ENCODE data around the gene PITRM1.

DNA sequence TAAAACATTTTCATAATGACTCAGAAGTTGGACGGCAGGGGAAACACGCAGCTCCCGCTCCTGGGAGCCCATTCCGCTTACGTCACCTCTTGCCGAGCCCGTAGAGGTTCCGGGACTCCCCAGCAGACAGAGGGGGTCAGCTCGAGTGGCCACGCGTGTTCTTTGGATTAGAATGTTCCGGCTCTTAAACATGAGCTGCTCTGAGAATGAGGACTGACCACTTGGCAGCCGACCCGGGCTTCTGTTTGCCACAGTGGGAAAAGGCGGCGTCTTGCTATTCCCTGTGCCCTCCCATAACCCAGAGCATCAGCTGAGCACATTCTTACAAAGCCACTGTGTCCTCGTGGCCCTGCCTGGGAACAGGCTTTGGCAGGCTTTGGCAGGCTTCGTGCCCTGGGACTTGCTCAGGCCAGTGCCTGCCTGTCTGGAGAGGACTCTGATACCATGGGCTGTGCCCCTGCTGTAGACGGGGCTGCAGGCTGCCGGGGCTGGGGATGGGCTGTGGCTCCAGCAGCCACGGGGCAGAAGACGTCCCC is 65.1 kb downstream of the PITRM1 start:
- TF ChIP-seq, protein P1, sequence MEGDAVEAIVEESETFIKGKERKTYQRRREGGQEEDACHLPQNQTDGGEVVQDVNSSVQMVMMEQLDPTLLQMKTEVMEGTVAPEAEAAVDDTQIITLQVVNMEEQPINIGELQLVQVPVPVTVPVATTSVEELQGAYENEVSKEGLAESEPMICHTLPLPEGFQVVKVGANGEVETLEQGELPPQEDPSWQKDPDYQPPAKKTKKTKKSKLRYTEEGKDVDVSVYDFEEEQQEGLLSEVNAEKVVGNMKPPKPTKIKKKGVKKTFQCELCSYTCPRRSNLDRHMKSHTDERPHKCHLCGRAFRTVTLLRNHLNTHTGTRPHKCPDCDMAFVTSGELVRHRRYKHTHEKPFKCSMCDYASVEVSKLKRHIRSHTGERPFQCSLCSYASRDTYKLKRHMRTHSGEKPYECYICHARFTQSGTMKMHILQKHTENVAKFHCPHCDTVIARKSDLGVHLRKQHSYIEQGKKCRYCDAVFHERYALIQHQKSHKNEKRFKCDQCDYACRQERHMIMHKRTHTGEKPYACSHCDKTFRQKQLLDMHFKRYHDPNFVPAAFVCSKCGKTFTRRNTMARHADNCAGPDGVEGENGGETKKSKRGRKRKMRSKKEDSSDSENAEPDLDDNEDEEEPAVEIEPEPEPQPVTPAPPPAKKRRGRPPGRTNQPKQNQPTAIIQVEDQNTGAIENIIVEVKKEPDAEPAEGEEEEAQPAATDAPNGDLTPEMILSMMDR (IDR thresholded peaks at IDR 0.05) = no peak
- no peak for TF ChIP-seq FOXJ3 (CRISPR knock-in tag; IDR thresholded peaks at IDR 0.05)
- TF ChIP-seq POLR2AphosphoS5 (IDR thresholded peaks at IDR 0.05; ENCODE audit: low read depth, low read length) = peak; percentile 26; the same call in 1 of the 2 replicates
- no peak for TF ChIP-seq SIN3A (IDR thresholded peaks at IDR 0.05; ENCODE audit: borderline replicate concordance, low read depth, low read length)
- TF ChIP-seq RCOR1 (IDR thresholded peaks at IDR 0.05; ENCODE audit: low read length) = no peak
